GM12875 (cell line): ENCODE data around the gene SH2D3C.
"Not testable (repeated sequence)": the region's sequence is repeated elsewhere in the genome, so short reads cannot be mapped to it uniquely, and the experiment has no call there.

Experiments
- H3K4me3 ChIP-seq: one replicate; pipeline ENCODE4 v1.5.1; 2011; ENCODE audit warnings: low read depth, low read length, control low read depth
- CTCF ChIP-seq: IDR thresholded peaks from 2 replicates; pipeline ENCODE4 v1.5.1; 2011; ENCODE audit warnings: low read depth, mild to moderate bottlenecking, control low read depth, inconsistent platforms, low read length, moderate library complexity, borderline replicate concordance; ENCODE audit not compliant: insufficient read depth

Gene SH2D3C

DNA sequence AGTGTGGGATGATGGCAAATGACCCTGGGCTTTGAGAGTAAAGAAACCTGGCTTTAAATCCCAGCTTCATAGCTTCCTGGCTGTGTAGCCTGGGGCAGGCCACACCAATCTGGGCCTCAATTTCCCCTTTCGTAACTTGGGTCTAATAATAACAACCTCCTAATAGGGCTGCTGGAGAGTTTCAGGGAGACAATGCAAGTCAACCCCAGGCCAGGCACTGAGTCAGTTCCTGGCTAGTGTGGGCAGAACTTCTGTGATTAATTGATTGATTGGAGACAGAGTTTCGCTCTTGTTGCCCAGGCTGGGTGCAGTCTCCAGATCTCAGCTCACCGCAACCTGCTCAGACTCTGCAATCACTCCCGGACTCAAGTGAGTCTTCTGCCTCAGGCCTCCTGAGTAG, 3.3 kb upstream of the SH2D3C start:
- H3K4me3 ChIP-seq, result no peak overlapping the region
- TF ChIP-seq CTCF, result no peak

- H3K4me3 ChIP-seq, result not testable (repeated sequence)
Observed at GRCh38 chr9:127780909-127781308, 2.4 kb upstream of the SH2D3C start.

- H3K4me3 ChIP-seq, result no peak overlapping the region
- TF ChIP-seq CTCF, result no peak
Observed at GRCh38 chr9:127780126-127780885, 1.8 kb upstream of the SH2D3C start.

GRCh38 chr9:127779136-127779981, 893 bp upstream of the SH2D3C start:
- H3K4me3 ChIP-seq, result peak overlapping the region; percentile 81
- no peak for TF ChIP-seq CTCF

GRCh38 chr9:127777368-127777980, 992 bp downstream of the SH2D3C start:
- peak overlapping the region; percentile 81 for H3K4me3 ChIP-seq
- no peak for TF ChIP-seq CTCF

DNA sequence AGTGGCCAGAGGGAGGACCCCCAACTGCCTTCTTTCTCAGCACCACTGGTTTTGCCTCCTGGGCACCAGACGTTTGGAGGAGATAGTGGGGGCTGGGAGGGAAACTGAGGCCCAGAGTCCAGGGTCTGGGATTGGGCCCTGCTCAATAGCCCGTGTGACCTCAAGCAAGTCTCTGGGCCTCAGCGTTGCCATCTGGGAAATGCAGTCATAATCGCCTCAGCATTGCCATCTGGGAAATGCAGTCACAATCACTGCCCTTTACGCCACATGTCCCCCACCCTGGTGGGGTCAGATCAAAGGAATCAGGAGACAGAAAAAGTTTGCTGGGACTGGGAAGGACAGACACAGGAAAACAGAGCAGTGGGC, 1.6 kb downstream of the SH2D3C start:
- peak overlapping the region; percentile 81 for H3K4me3 ChIP-seq
- TF ChIP-seq CTCF, result no peak

DNA sequence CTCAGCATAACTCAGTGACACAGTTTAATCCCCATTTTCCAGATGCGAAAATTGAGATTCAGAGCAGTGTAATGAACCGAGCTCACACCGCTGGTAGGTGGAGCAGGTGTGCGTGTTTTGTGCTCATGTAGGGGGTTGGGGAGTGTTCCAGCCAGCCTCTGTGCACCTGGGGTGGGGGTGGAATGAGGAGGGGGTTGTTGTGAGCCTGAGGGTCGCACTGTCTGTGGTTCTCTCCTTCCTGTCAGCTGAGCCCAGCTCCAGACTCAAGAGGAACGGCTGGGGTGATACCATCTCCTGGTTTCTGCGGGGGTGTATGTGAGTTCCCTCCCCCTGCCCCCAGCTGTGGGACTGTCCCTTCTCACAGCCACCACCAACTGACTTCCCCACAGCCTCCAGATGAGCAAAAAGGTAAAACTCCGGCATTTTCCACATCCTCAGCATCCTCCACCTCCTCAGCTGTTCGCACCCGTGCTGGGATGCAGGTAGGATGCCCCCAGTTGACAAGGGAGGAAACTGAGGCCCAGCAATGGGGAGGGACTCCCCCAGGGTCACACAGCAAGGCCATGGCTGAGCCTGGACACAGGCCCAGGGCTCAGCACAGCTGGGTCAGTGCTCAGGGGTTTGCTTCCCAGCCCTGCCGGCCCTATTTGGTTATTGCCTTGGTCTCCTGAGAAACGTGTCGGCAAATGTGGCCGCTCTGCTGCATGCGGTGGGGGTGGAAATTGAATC, 2.1 kb downstream of the SH2D3C start:
- TF ChIP-seq CTCF, result no peak
- H3K4me3 ChIP-seq, result peak overlapping the region; percentile 81
